ENCODE data around the gene MSH5. TPM values are rescaled to one million over a fixed set of nuclear protein-coding genes. Genes with fewer than 3 reads are reported as not detected.

The MSH5 gene
- total and polyA plus RNA-seq, 2 donors (not counting 1 experiment from before 2014, with no cell fraction given), result 4.3 to 6.0 TPM

DNA sequence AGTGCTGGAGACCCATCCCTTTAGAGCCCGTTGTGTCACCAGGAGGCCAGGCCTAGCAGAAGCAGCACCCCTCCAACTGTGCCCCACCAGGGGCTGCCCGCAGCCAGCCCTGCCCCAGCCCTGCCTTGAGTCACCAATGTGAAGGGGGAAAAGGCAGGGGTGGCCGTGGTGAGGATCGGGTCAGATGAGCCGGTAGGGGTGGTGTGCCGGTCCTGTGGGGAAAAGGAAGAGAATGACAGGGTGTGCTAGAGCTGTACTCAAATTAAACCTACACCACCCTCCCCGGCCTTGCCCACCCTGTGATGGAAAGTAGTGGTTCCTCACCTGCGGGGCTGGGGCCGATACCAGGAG lies 25.7 kb downstream of the MSH5 start:
- TF ChIP-seq EZH2 (IDR thresholded peaks at IDR 0.05; ENCODE audit: low read length, missing control alignments), result no peak
- TF ChIP-seq, protein P1, sequence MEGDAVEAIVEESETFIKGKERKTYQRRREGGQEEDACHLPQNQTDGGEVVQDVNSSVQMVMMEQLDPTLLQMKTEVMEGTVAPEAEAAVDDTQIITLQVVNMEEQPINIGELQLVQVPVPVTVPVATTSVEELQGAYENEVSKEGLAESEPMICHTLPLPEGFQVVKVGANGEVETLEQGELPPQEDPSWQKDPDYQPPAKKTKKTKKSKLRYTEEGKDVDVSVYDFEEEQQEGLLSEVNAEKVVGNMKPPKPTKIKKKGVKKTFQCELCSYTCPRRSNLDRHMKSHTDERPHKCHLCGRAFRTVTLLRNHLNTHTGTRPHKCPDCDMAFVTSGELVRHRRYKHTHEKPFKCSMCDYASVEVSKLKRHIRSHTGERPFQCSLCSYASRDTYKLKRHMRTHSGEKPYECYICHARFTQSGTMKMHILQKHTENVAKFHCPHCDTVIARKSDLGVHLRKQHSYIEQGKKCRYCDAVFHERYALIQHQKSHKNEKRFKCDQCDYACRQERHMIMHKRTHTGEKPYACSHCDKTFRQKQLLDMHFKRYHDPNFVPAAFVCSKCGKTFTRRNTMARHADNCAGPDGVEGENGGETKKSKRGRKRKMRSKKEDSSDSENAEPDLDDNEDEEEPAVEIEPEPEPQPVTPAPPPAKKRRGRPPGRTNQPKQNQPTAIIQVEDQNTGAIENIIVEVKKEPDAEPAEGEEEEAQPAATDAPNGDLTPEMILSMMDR (conservative IDR thresholded peaks at IDR 0.05 in 1 of 2, IDR thresholded peaks at IDR 0.05 in 1 of 2; ENCODE audit: low read depth in 1 of 2, low read length in 2 of 2), result no peak
- Histone ChIP-seq H2AFZ (ENCODE audit: low read length) (no peak overlapping the region), H3K79me2 (ENCODE audit: control insufficient read depth, insufficient read depth, low read length) (no peaks in the 10 kb centered on the region), H3K9ac (ENCODE audit: insufficient read depth, low read length) (no peak overlapping the region), H4K20me1 (ENCODE audit: control insufficient read depth, extremely low read depth, insufficient read depth, low read length) (no peaks in the 10 kb centered on the region), H3K4me3 (replicated peaks in 1 of 4; ENCODE audit: control extremely low read depth in 1 of 4, insufficient read depth in 1 of 4, low read depth in 3 of 4, low read length in 4 of 4) (no peak overlapping the region), H3K4me2 (ENCODE audit: extremely low read depth, insufficient read depth, low read length) (no peak overlapping the region), H3K9me3 (ENCODE audit: control insufficient read depth, insufficient read depth, low read depth, low read length) (no peaks in the 10 kb centered on the region), H3K4me1 (ENCODE audit: control insufficient read depth, extremely low read depth, insufficient read depth, low read length) (peaks cover 4% of the 10 kb centered on the region), H3K27me3 (ENCODE audit: control insufficient read depth, insufficient read depth, low read length) (no peaks in the 10 kb centered on the region), H3K36me3 (ENCODE audit: control insufficient read depth, insufficient read depth, low read length) (peaks cover 1% of the 10 kb centered on the region), H3K27ac (ENCODE audit: insufficient read depth, low read length) (no peak overlapping the region)
- DNase-seq (ENCODE audit: low read depth in 2 of 2), result no peak

DNA sequence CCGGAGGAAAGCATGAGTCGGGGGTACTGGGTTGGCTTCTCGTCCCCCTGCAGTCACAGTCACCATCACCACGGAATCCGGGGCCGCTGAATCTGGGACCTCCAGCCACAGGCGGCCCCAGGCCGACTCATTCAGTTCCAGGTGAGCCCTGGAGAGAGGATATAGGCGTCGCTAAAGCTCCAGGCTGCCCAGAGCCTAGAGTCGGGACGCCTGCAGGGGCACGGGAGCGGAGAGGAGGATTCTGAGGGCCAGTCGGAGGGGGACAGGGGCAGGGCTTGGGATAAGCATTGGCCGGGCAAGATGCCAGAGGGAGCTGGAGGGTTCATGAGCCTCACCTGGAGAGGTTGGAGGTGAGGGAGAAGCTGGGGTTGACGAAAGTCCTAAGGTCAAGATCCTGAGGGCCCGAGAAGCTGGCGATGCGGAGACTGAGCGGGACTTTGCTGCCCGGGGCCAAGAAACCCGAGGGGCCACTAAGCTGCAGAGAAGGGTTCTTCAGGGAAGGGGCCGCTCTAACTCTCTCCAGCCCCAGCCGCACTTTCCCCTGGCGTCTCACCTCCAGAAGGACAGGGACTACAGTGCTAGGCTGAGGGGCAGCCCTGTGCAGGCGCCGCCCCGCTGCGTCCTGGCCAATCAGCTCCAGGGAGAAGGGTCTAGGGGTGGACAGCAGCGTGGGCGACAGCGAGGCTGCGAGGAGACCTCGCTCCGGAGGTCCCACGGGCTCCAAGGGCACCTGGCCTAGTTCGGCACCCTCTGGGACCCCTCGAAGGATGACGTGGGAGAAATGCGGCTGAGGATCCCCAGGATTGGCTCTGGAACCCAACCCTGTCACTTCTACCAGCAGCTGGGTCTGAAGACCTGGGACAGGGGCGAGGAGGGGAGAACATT lies 26.3 kb downstream of the MSH5 start:
- H4K20me1 ChIP-seq (ENCODE audit: control insufficient read depth, extremely low read depth, insufficient read depth, low read length), result no peaks in the 10 kb centered on the region
- no peak overlapping the region for H3K9ac ChIP-seq (ENCODE audit: insufficient read depth, low read length)
- H3K9me3 ChIP-seq (ENCODE audit: control insufficient read depth, insufficient read depth, low read depth, low read length), result no peaks in the 10 kb centered on the region
- no peaks in the 10 kb centered on the region for H3K79me2 ChIP-seq (ENCODE audit: control insufficient read depth, insufficient read depth, low read length)
- no peaks in the 10 kb centered on the region for H3K36me3 ChIP-seq (ENCODE audit: control insufficient read depth, insufficient read depth, low read length)
- H2AFZ ChIP-seq (ENCODE audit: low read length), result peak overlapping the region; percentile 76
- peak overlapping the region; percentile 73 for H3K4me2 ChIP-seq (ENCODE audit: extremely low read depth, insufficient read depth, low read length)
- H3K27me3 ChIP-seq (ENCODE audit: control insufficient read depth, insufficient read depth, low read length), result no peaks in the 10 kb centered on the region
- TF ChIP-seq, protein P1 (conservative IDR thresholded peaks at IDR 0.05 in 1 of 2, IDR thresholded peaks at IDR 0.05 in 1 of 2; ENCODE audit: low read depth in 1 of 2, low read length in 2 of 2), result no peak
- no peak for TF ChIP-seq EZH2 (IDR thresholded peaks at IDR 0.05; ENCODE audit: low read length, missing control alignments)
- H3K4me3 ChIP-seq (replicated peaks in 1 of 4; ENCODE audit: control extremely low read depth in 1 of 4, insufficient read depth in 1 of 4, low read depth in 3 of 4, low read length in 4 of 4), result peak overlapping the region in 3 of 4 experiments; percentile 6 to 36 (median 28)
- H3K4me1 ChIP-seq (ENCODE audit: control insufficient read depth, extremely low read depth, insufficient read depth, low read length), result peaks cover 4% of the 10 kb centered on the region
- no peak overlapping the region for H3K27ac ChIP-seq (ENCODE audit: insufficient read depth, low read length)
- DNase-seq (ENCODE audit: low read depth in 2 of 2), result no peak

DNA sequence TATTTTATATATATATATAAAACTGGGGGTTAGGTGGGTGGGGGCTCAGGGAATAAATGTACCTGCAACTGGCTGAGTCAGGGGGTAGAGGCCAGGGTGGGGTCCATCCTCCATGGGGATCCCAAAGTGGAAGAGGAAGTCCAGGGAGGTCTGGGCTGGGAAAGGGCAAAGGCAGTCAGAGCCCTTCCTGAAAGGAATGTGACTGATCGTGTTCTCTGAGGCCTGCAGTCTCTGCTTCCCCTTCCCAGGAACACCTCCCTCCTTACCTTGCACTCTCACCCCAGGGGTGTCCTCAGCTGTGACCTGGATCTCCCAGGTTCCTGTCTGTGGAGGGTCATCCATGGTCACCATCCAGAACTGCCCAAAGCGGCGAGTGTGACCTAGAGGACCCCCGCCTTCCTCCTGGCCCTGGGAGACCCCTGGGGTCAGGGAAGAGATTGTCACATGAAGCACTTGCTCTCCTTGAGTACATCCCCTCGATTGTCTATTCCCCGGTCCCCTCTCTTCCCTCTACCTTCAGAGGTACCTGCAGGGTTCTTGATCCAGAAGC lies 27.4 kb downstream of the MSH5 start:
- TF ChIP-seq, protein P1 (conservative IDR thresholded peaks at IDR 0.05 in 1 of 2, IDR thresholded peaks at IDR 0.05 in 1 of 2; ENCODE audit: low read depth in 1 of 2, low read length in 2 of 2), result no peak
- TF ChIP-seq EZH2 (IDR thresholded peaks at IDR 0.05; ENCODE audit: low read length, missing control alignments), result no peak
- Histone ChIP-seq H2AFZ (ENCODE audit: low read length) (no peak overlapping the region), H3K9me3 (ENCODE audit: control insufficient read depth, insufficient read depth, low read depth, low read length) (no peaks in the 10 kb centered on the region), H3K27me3 (ENCODE audit: control insufficient read depth, insufficient read depth, low read length) (no peaks in the 10 kb centered on the region), H3K36me3 (ENCODE audit: control insufficient read depth, insufficient read depth, low read length) (no peaks in the 10 kb centered on the region), H3K9ac (ENCODE audit: insufficient read depth, low read length) (no peak overlapping the region), H3K4me2 (ENCODE audit: extremely low read depth, insufficient read depth, low read length) (no peak overlapping the region), H3K4me1 (ENCODE audit: control insufficient read depth, extremely low read depth, insufficient read depth, low read length) (peaks cover 4% of the 10 kb centered on the region), H4K20me1 (ENCODE audit: control insufficient read depth, extremely low read depth, insufficient read depth, low read length) (no peaks in the 10 kb centered on the region), H3K27ac (ENCODE audit: insufficient read depth, low read length) (no peak overlapping the region), H3K79me2 (ENCODE audit: control insufficient read depth, insufficient read depth, low read length) (no peaks in the 10 kb centered on the region), H3K4me3 (replicated peaks in 1 of 4; ENCODE audit: control extremely low read depth in 1 of 4, insufficient read depth in 1 of 4, low read depth in 3 of 4, low read length in 4 of 4) (no peak overlapping the region)
- no peak for DNase-seq (ENCODE audit: low read depth in 2 of 2)

All from fibroblast of lung (primary cell).